ENCODE results near the gene SPAG6.

Gene SPAG6

DNA sequence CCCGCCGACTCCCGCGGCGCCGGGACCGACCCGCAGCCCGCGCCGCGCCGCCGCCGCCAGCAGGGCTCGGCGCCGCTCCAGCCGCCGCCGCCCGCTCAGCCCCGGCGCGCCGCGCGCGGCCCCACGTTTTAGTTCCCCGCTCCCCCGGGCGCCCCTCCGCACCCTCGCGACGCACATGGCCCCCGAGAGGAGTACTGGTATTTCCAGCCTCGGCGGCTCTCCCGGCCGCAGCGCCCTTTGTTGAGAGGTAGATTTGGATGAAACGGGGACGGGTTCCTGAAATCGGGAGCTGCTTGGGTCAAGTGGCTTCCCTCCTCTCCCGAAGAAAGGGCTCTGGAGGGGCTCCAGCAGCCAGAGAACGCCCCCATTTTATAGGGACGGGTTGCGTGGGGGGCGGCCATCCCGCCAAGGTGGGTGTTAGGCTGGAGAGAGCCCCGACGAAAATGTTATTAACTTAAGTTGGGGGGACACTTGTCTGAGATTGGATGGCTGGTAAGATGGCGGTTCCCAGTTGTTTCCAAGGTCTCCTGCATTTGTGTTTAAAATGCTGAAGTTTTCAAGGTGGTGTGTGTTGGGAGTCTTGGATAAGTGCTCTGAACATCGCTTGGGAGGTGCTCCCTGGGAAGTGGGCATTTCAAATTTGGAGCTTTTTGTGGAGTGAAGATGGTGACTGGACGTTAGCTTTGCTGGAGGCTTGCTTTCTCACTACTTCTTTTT lies 23.2 kb upstream of the SPAG6 start:
- no peak for DNase-seq (ENCODE audit: low read depth in 2 of 2)

GRCh38 chr10:22322641-22323160 lies 22.6 kb upstream of the SPAG6 start:
- no peak for DNase-seq (ENCODE audit: low read depth in 2 of 2)

GRCh38 chr10:22323538-22324305 lies 21.6 kb upstream of the SPAG6 start:
- no peak for DNase-seq (ENCODE audit: low read depth in 2 of 2)

DNA sequence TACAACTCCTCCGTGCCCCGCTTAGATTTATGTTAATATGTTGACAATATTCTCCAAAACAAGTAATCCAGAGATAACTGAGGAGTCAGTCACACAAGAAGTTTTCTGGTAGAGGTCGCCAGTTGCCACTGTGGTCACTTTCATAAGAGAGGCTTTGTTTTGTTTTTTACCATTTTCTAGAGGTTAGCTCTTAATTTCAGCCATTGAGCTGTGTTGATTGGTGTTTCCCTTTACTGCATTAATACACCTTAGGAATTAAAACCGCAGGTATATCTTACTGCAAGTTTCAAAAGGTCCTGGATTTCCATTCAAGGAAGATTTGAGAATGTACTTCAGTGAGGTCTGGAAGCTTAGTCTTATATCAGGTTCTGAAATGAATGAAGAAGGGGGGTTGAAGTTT lies 20.9 kb upstream of the SPAG6 start:
- DNase-seq (ENCODE audit: low read depth in 2 of 2): no peak

DNA sequence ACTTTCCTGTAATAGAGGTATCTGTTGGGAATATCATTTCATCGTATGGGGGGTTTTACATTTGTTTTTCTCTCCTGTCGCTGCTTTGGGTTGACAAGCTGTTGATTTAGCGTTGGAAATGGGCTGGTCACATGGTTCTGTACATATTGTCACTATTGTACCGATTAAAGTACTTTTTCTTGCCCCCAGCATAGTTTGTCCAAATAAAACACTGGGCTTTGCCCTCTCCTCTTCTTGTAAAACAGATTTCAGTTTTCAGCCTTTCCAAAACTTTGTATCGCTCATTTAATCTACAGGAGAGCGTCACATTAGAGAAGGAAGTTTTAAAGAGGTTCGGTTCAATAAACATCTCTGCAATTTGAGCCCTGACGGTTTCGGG lies 20.4 kb upstream of the SPAG6 start:
- no peak for DNase-seq (ENCODE audit: low read depth in 2 of 2)

DNA sequence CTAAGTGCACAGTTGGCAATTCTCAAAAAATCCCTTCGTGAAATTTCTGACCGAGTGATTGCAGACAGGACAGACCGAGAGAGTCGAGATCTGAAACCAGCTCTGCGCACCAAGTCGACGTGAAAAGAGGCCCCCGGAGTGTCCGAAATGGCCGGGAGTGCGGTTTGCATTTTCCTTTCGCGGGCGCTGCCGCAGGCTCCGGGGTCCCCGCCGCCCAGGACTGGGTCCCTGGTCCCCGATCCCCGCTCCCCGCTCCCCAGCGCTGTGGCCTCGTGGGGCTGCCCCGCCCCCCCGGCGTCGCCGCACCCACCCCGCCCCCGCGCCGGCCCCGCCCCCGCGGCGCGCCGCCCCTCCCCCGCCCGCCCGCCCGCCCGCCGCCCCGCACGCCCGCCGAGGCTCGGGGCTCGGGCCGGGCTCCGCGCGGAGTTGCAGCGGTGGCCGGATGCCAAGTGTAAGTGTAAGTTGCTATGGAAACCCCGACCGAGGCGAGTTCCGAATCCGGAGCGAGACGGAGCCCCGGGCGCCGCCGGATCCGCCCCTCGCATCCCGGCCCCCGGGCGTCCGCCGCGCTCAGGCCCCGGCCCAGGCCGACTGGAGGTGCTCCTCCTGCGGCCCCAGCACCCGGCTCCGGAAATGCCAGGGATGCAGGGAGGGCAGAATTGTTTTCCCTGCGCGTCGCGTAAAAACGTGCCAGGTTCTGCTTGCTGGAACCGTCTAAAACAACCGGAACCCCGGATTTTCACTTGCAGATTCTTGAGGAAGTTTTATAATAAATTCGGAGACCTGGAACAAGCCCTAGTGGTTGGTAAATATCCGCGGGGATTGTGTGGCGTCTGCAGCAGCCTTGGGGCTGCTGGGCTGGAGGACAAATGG lies 19.8 kb upstream of the SPAG6 start:
- DNase-seq (ENCODE audit: low read depth in 2 of 2): peak in 1 of 2 donors; percentile 49

DNA sequence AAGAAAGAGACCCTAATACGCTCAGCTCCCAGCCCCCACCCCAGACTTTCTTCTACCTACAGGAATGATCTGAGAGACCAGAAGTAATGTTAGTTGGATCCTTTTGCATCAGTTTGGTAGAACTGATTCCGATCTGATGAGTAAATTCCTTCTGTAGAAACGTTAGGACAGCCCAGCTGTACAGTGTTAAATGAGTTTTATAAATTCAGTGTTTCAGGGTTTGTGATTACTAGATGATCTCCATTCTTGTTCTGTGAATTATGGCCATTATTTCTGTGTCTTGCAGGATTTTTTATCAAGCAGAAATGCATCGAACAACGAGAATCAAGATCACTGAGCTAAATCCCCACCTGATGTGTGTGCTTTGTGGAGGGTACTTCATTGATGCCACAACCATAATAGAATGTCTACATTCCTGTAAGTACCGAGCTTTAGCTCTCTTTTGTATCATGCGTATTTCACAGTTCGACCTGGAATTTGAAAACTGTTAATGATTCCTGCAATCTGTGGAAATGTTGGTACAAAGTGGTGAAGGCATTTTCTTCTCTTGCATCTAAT lies 19.1 kb upstream of the SPAG6 start:
- no peak for DNase-seq (ENCODE audit: low read depth in 2 of 2)

GRCh38 chr10:22329150-22329549 lies 16.1 kb upstream of the SPAG6 start:
- no peak for DNase-seq (ENCODE audit: low read depth in 2 of 2)

DNA sequence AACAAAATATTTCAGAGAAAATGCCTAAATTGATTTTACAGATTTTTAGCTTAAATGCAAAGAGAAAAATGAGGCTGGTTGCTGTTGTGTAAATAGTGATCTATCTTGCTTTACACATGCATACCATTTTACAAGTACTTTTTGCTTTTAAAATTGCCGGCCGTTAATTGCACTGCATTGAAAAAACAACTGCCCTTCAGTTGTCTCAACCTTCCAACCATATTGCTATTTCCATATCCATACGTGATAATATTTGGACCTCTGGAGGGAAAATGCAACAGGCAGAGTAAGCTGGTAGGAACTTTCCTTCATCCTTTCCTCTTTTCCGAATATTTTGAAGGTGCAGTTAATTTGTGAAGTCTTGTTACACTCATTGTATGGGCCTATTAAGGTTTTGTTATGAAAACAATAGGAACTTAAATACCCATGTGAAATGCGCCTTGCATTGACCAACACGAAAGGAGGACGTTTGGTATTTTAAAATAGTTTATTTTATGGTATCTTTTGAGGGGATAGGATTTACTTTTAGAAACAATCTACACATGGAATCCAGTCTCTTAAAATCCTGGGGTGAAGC lies 13.1 kb upstream of the SPAG6 start:
- DNase-seq (ENCODE audit: low read depth in 2 of 2): no peak

DNA sequence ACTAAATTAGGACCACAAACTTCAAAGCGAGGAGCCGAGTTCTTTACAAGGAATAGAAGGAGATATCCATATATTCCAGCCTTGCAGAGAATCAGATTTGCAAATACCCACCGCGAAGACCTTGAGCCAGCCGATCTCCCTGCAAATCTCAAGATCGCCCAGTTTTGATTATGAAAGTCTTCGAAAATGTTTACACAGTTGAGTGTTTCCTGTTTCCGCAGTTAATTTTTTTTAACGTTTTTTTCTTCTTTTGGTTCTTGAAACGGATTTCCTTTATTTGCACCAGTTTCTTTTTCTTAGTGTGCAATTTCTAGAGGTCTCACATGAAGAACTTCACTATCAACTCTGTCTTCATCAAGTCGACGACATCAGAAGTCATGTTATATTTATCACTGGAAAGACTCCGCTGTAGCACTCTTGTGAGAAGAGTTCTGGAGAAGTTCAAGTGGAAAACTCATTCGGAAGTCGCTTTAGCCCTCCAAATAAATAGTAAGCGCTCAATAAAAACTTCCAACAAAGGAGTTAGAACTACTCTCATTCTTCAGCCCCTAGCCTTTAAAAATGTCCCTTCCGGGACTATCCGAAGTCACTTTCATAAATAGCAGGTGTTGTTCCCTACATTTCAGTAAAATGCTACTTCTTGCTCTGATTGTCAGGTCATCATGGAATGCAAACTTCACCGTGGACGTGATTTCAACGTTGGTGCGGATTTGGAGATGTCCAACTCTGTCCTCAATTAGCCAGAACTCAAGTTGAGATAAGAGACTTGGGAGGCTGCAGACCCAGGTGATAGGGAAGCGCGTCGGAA lies 11.9 kb upstream of the SPAG6 start:
- DNase-seq (ENCODE audit: low read depth in 2 of 2): no peak

- DNase-seq (ENCODE audit: low read depth in 2 of 2): no peak
These were observed 11.4 kb upstream of the SPAG6 start for GRCh38 chr10:22333975-22334282.

DNA sequence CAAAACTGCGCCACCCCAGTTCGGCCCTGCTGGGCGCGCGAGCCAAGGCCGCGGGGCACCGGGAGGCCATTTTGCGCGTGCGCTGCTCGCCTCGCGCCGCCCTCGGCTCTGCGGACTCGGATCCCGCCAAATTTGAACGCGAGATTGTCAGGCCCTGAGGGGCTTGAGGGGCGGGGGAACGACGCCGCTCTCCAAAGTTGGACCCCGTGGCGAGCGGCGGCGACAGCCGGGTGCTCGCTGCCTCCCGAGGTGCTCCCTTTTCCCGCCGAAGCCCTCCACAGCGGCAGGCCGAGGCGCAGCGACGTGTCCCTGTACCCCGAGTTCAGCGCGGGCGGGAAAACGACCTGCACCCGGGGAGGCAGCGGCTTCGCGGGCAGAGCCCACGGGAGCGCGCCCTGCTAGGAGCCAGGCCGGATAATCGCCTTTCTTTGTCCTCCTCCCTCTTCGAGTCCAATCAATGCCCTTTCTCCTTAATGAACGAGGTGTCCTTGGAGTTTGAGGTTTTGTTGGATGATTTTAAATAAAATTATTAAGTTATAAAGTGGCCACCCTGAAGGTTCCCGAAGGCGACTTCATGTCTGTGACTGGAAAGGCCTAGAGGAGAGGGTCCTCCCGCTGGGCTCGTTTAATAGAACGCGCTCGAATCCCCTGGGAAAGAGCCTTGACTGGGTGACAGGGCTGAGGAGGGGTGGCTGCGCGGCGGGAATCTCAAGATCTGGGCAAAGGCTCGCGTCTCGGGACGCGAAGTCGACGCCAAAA lies 10.7 kb upstream of the SPAG6 start:
- no peak for DNase-seq (ENCODE audit: low read depth in 2 of 2)

DNA sequence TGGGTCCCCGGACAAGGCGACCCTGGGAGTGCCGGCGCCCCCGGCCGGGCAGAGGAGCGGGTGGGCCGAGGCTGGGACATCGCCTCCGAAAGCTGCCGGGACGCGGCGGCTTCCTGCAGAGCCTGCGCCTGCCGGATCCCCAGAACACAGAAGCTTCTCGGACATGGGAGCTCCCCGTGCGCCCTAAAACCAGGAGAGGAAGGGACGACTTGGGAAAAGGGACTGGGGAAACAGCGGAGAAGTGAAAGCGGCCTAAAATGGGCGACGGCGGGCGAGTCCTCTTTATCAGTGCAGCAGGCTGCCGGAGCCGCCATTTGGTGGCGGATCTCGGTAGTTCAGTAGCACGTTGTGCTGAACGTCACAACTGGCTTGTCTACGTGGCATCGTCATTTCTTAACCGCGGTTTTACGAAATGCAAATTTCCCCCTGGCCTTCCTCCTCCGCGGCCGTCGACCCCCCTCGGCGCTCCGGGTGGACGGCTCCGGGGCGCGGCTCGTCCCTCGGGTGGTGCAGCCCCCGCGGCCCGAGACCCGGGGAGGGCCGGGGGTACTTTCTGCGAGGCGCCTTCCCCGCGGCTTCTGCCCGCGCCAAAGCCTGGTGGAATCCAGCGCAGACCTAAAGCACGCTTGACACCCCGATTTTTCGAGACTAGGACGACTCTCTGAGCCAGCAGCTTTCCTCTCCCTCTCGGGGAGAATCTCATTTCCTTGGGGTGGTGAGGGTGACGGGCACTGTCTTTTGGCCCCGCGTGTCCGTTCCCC lies 9.9 kb upstream of the SPAG6 start:
- no peak for DNase-seq (ENCODE audit: low read depth in 2 of 2)

- no peak for DNase-seq (ENCODE audit: low read depth in 2 of 2)
These were observed 7.0 kb upstream of the SPAG6 start for GRCh38 chr10:22338185-22338900.

DNA sequence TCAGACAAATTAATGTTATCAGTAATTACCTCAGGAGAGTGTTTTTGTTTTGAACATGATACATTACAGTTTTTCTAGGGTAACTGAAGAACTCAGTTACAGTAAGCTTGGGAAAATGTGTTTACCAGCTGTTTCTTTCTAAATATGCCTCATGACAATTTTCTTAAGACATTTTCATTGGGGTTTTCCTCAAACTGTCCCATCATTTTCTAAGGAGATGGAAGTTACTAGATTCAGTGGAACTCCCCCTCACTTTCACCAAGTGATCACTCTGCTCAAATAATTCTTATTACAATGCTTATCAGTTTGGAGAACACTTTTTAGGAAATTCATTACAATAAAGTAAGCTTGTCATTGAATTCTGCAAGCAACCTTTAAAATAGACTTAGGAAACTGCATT lies 6.4 kb upstream of the SPAG6 start:
- no peak for DNase-seq (ENCODE audit: low read depth in 2 of 2)

DNA sequence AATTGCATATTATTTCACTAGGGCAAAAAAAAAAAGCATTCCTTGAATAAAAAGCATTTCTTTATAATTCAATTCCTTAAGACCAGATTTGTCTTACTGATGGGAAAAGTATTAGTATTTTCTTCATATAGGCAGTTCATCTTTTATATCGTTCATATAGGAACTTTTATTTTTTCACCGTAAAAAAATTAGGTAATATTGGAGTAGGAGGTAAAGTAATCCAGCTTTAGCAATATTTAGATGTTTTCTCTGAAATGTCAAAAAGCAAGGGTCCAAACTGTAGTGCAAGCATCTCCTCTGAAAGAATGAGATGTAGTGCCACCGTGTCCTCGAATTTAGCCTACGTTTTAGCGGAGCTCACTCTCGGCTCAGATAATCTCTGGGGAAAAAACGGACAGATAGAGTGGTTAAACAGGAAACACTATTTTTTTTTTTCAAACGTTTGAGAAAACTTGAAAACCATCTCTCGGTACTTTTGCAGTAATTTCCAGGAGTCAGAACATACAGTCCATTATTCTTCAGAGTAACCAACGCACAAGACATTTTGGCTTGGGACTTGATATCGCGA lies 5.5 kb upstream of the SPAG6 start:
- no peak for DNase-seq (ENCODE audit: low read depth in 2 of 2)

GRCh38 chr10:22340329-22341189 lies 4.7 kb upstream of the SPAG6 start:
- no peak for DNase-seq (ENCODE audit: low read depth in 2 of 2)
